BLaER1 (cell line): ENCODE results near the gene CACTIN.

Experiments
- H3K27ac ChIP-seq: shearing (Covaris generic); formaldehyde crosslinking; 2 replicates; pipeline ENCODE4 v1.8.1; 2022
- H3K27me3 ChIP-seq: shearing (Covaris generic); formaldehyde crosslinking; 2 replicates; pipeline ENCODE4 v1.8.1; 2022
- H3K36me3 ChIP-seq: shearing (Covaris generic); formaldehyde crosslinking; 2 replicates; pipeline ENCODE4 v1.8.1; 2022
- H3K4me1 ChIP-seq: shearing (Covaris generic); formaldehyde crosslinking; 2 replicates; pipeline ENCODE4 v1.8.1; 2022
- H3K4me2 ChIP-seq: shearing (Covaris generic); formaldehyde crosslinking; 2 replicates; pipeline ENCODE4 v1.8.1; 2022
- H3K4me3 ChIP-seq: shearing (Covaris generic); formaldehyde crosslinking; 2 replicates; pipeline ENCODE4 v1.8.1; 2022
- H3K9ac ChIP-seq: shearing (Covaris generic); formaldehyde crosslinking; 2 replicates; pipeline ENCODE4 v1.8.1; 2022
- H3K9me3 ChIP-seq: shearing (Covaris generic); formaldehyde crosslinking; 2 replicates; pipeline ENCODE4 v1.8.1; 2022
- H4K20me1 ChIP-seq: shearing (Covaris generic); formaldehyde crosslinking; 2 replicates; pipeline ENCODE4 v1.8.1; 2022
- Cebpa-rat ChIP-seq: shearing (Covaris generic); IDR thresholded peaks from 2 replicates; pipeline ENCODE4 v1.8.1; 2022

CACTIN gene

DNA sequence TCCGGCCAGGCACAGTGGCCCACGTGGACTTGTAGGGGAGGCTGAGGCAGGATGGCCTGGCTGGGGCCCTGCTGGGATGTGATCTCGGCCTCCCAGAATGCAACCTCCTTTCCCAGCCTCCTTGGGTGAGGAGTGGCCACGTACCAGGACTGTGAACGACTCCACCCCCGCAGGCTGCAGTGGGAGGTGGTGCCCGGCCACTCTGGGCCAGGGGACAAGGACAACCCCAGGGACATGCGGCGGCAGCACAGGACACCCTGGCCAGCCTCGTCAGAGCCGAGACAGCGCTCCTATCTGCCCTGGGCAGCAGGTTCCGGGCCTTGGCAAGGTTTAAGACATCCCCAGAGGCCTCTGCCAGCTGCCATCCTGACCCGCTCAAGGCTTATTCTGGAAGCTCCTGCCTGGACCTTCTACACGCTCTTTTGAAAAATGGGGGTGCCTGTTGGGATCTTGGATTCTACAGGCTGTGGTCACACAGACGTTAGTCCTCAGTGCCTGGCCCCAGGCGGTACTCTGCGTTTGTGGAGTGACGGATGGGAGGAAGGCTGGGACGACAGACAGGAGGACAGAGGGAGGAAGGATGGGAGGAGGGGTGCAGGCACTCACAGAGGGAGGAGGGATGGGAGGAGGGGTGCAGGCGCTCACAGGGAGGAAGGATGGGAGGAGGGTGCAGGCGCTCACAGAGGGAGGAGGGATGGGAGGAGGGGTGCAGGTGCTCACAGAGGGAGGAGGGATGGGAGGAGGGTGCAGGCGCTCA is 19.9 kb upstream of the CACTIN start:
- peaks cover 6% of the 10 kb centered on the region; the same call in 1 of the 2 replicates for H4K20me1 ChIP-seq
- no peak overlapping the region for H3K4me2 ChIP-seq

DNA sequence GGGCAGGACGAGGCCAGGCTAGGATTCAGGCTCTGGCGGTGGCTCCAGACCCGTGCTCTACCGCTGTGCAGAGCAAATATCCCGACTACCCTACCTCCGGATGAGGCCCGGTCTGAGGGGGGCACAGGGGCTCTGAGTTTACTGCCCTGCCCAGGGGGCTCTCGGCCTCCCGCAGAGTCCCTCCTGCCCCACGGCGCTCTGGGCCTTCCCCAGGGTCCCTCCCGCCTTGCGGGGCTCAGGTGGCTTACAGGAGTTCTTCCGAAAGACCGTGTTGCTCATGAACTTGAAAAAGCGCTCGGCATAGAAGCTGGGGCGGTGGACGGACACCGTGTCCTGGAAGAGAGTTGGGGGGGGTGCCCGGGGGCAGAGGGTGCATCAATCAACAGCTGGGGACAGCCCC is 19.1 kb upstream of the CACTIN start:
- H3K4me2 ChIP-seq, result no peak overlapping the region
- peaks cover 84% of the 10 kb centered on the region for H3K36me3 ChIP-seq
- no peaks in the 10 kb centered on the region for H3K27me3 ChIP-seq
- 0 out of 2 replicates have a peak, but pooled peaks cover 12% of the 10 kb centered on the region for H3K4me1 ChIP-seq
- no peaks in the 10 kb centered on the region for H3K9me3 ChIP-seq
- H3K4me3 ChIP-seq, result no peak overlapping the region
- no peak overlapping the region for H3K27ac ChIP-seq
- H4K20me1 ChIP-seq, result peaks cover 6% of the 10 kb centered on the region; the same call in 1 of the 2 replicates
- TF ChIP-seq Cebpa-rat, result no peak
- H3K9ac ChIP-seq, result no peak overlapping the region

More for the DNA sequence above, 19.9 kb upstream of the CACTIN start:
- H3K4me1 ChIP-seq, result 0 out of 2 replicates have a peak, but pooled peaks cover 12% of the 10 kb centered on the region
- peaks cover 83% of the 10 kb centered on the region for H3K36me3 ChIP-seq
- no peak overlapping the region for H3K4me3 ChIP-seq
- no peaks in the 10 kb centered on the region for H3K9me3 ChIP-seq
- H3K9ac ChIP-seq, result no peak overlapping the region
- no peak overlapping the region for H3K27ac ChIP-seq
- no peak for TF ChIP-seq Cebpa-rat
- H3K27me3 ChIP-seq, result no peaks in the 10 kb centered on the region

DNA sequence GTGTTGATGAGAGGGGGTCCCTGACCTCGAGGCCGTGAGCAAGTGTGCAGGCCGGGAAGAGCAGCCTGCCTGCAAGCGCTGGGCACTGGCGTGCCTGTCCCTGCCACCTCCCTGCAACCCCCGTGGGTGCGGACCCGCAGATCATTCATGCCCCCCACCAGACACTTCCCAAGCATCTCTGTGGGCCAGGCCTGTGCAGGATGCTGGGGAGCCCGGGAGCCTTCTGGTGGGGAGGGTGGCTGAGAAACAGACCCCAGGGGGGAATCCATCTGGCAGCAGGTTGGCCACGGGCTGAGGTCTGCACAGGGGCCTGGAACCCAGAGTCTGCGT is 18.4 kb upstream of the CACTIN start:
- no peaks in the 10 kb centered on the region for H3K27me3 ChIP-seq
- H3K4me3 ChIP-seq, result no peak overlapping the region
- no peak overlapping the region for H3K27ac ChIP-seq
- peaks cover 6% of the 10 kb centered on the region; the same call in 1 of the 2 replicates for H4K20me1 ChIP-seq
- peaks cover 82% of the 10 kb centered on the region for H3K36me3 ChIP-seq
- H3K4me1 ChIP-seq, result 0 out of 2 replicates have a peak, but pooled peaks cover 12% of the 10 kb centered on the region
- H3K9me3 ChIP-seq, result no peaks in the 10 kb centered on the region
- H3K9ac ChIP-seq, result no peak overlapping the region
- no peak overlapping the region for H3K4me2 ChIP-seq
- TF ChIP-seq Cebpa-rat, result no peak

DNA sequence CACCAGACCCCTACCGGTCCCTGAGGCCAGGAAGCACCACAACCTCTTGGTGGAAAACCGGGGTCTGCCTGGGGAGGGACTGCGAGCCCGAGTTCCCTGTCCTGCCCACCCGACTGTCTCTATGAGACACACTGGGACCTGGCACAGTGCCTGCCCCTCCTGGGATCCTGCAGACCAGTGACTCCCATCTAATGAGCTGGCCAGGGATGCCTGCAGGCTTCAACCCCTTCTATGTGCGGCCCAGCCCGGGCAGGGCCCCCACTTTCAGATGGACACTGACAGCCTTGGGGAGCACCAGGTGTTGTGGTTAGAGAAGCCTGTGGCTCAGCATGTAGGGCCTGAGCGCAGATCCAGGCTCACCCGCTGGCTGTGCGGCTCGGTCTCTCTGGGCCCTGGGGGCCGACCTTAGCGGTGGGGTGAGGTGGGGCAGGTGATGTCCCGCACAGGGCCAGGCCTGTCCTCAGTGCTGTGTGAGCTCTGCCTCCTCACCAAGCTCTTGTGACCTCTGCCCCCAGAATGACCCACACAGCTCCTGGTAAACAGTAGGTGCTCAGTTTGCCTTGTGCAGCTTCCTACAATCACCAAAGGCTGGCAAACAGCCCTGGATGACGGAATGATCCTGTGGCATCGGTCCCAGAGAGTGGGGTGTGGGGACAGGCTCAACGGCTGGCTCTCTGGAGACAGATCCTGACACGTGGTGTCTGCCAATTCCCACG is 17.9 kb upstream of the CACTIN start:
- Histone ChIP-seq H3K27ac (no peak overlapping the region), H3K9ac (no peak overlapping the region), H3K9me3 (no peaks in the 10 kb centered on the region), H3K36me3 (peaks cover 84% of the 10 kb centered on the region), H3K4me3 (no peak overlapping the region), H3K4me2 (no peak overlapping the region), H3K4me1 (0 out of 2 replicates have a peak, but pooled peaks cover 12% of the 10 kb centered on the region), H3K27me3 (no peaks in the 10 kb centered on the region), H4K20me1 (peaks cover 6% of the 10 kb centered on the region; the same call in 1 of the 2 replicates)
- TF ChIP-seq Cebpa-rat, result no peak

DNA sequence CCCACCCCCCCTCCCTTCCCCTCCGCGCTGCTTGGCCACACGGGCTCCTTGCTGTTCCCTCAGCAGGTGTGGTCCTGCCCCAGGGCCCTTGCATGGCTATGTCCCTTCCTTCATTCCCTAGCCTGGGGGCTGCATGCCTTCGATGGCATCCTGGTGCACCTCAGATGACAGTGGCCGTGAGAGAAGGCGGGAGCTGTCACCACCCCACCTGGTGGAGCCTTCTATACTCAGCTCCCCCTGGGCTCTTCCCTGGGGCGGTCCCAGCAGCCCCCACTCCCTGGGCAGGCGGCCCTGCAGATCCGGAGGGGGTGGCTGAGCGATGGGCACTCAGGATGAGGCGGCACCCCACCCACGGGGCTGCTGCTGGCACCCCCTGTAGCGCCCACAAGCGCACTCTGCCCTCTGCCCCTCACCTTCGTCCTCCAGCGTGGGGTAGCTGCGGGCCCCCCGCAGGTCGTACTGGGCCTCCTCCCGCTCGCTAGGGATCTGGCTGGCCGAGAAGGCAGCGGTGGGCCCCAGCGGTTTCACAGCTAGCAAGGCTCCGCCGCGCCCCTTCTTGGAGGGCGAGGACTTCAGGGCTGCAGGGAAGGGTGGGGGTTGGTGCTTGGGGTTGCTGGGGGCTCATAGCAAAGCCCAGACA is 17.2 kb upstream of the CACTIN start:
- peaks cover 90% of the 10 kb centered on the region for H3K36me3 ChIP-seq
- TF ChIP-seq Cebpa-rat, result no peak
- peaks cover 6% of the 10 kb centered on the region; the same call in 1 of the 2 replicates for H4K20me1 ChIP-seq

DNA sequence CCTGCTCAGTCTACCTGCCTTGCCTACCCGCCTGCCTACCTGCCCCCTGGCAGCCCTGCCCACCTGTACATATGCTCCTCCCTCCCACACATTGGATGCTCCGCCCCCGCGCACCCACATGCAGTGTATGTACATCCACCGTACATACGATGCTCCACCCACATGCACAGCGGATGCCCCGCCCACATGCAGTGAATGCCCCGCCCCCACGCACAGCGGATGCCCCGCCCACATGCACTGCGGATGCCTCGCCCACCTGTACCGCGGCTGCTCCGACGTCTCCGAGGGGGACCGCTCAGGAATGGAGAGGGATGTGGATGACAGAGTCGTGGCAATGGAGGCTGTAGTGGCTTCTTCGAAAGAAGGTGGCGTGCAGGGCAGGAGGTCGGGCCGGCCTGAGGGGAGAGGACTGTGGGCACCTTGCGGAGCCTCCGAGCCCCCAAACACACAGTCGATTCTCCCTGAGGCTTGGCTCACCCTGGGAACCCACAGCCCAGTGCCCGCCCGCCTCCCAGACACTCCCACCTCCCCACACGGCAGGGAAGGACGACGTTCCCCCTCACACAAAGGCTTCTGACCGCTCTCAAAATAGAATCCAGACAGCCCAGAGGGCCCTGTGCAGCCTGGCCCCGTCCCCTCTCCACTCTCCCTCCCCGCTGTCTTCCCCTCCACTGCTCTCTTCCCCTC is 16.5 kb upstream of the CACTIN start:
- H3K9ac ChIP-seq, result no peak overlapping the region
- peaks cover 90% of the 10 kb centered on the region for H3K36me3 ChIP-seq
- no peak overlapping the region for H3K4me3 ChIP-seq
- H3K4me2 ChIP-seq, result no peak overlapping the region
- H3K27me3 ChIP-seq, result no peaks in the 10 kb centered on the region
- H3K27ac ChIP-seq, result no peak overlapping the region
- TF ChIP-seq Cebpa-rat, result no peak
- H4K20me1 ChIP-seq, result peaks cover under 1% of the 10 kb centered on the region; the same call in 1 of the 2 replicates
- 0 out of 2 replicates have a peak, but pooled peaks cover 12% of the 10 kb centered on the region for H3K4me1 ChIP-seq
- H3K9me3 ChIP-seq, result no peaks in the 10 kb centered on the region

More for the DNA sequence above, 17.2 kb upstream of the CACTIN start:
- Histone ChIP-seq H3K27me3 (no peaks in the 10 kb centered on the region), H3K4me1 (0 out of 2 replicates have a peak, but pooled peaks cover 12% of the 10 kb centered on the region), H3K4me3 (no peak overlapping the region), H3K27ac (no peak overlapping the region), H3K4me2 (no peak overlapping the region), H3K9ac (no peak overlapping the region), H3K9me3 (no peaks in the 10 kb centered on the region)

DNA sequence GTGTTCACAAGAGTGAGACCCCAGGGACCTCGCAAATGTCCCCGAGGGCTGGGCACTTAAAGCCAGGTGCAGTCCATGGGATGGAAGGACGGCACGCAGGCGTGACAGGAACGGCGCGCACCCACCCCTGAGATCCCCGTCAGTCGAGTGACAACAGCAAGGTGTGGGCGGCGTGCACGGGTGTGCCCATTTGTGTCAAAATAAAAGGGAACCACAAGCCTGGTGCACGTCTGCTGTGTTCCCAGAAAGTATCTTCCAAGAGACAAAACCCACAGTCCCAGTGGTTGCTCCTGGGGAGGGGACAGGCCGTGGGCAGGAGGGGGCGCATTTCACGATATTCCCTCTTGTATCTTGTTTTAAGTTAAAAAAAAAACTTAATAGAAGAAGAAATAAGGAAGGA is 15.7 kb upstream of the CACTIN start:
- Histone ChIP-seq H3K4me2 (0 out of 2 replicates have a peak overlapping the region, but pooled peaks have one; percentile 9), H3K9me3 (no peaks in the 10 kb centered on the region), H4K20me1 (no peaks in the 10 kb centered on the region; the same call in 1 of the 2 replicates), H3K27ac (no peak overlapping the region), H3K9ac (no peak overlapping the region), H3K4me3 (no peak overlapping the region), H3K36me3 (peaks cover 88% of the 10 kb centered on the region), H3K27me3 (no peaks in the 10 kb centered on the region), H3K4me1 (0 out of 2 replicates have a peak, but pooled peaks cover 12% of the 10 kb centered on the region)
- no peak for TF ChIP-seq Cebpa-rat

DNA sequence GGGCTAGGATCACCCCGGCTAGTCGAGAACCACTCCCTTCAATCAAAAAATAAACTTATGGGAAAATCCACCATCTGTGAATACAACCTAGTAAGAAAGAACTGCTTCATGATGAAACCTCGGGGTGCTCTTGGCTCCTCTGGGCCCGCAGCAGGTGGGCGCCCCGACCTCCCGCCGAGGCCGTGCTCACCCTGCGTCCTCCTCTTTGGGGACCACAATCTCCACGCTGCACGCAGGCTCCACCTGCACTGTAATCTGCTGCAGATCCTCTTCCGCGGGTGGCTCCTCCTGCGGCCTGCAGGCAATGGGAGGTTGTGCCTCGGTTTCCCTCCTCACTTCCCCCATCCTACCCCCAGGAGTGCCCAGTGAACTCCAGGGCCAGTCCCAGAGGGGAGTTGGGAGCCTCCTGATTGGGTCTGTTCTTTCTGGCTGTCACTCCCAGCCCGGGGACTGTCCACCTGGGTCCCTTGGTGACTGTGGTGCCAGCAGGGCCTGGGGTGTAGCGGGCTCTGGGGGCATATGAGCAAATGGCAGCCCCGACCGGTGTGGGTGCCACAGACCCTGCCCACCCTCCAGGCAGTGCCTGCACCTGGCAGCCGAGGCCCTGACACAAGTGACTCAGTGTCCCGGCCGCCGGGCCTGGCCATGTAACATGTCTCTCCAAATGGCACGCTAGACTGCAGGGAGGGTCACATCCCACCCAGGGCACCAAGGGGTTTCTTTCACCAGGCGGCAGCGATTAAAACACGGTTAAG is 15.1 kb upstream of the CACTIN start:
- no peak overlapping the region for H3K4me3 ChIP-seq

More for the DNA sequence above, 15.1 kb upstream of the CACTIN start:
- Histone ChIP-seq H3K4me2 (0 out of 2 replicates have a peak overlapping the region, but pooled peaks have one; percentile 9), H3K4me1 (peaks cover 18% of the 10 kb centered on the region; the same call in 1 of the 2 replicates), H3K36me3 (peaks cover 90% of the 10 kb centered on the region), H3K9me3 (no peaks in the 10 kb centered on the region), H4K20me1 (no peaks in the 10 kb centered on the region; the same call in 1 of the 2 replicates), H3K27ac (no peak overlapping the region), H3K27me3 (no peaks in the 10 kb centered on the region), H3K9ac (no peak overlapping the region)
- TF ChIP-seq Cebpa-rat, result no peak
